ENCODE data around the gene PLA2G7.

The PLA2G7 gene

GRCh38 chr6:46715141-46715540 lies 20.0 kb downstream of the PLA2G7 start:
- no peaks in the 10 kb centered on the region for H3K4me1 ChIP-seq (ENCODE audit: control insufficient read depth, insufficient read depth, low read length)
- H3K4me3 ChIP-seq (ENCODE audit: low read length) = no peak overlapping the region
- H3K9ac ChIP-seq (ENCODE audit: low read depth, low read length) = no peak overlapping the region
- no peaks in the 10 kb centered on the region for H3K36me3 ChIP-seq (ENCODE audit: insufficient read depth, low read length)
- H3K9me3 ChIP-seq (replicated peaks; ENCODE audit: low read length) = no peaks in the 10 kb centered on the region
- H3K27me3 ChIP-seq (ENCODE audit: control insufficient read depth, insufficient read depth, low read length) = peaks cover 3% of the 10 kb centered on the region
- H3K4me2 ChIP-seq (ENCODE audit: low read length) = no peak overlapping the region

- Histone ChIP-seq H3K4me2 (ENCODE audit: low read length) (no peak overlapping the region), H3K4me3 (ENCODE audit: low read length) (no peak overlapping the region), H3K36me3 (ENCODE audit: insufficient read depth, low read length) (no peaks in the 10 kb centered on the region), H3K27me3 (ENCODE audit: control insufficient read depth, insufficient read depth, low read length) (peaks cover 3% of the 10 kb centered on the region), H3K9ac (ENCODE audit: low read depth, low read length) (no peak overlapping the region), H3K4me1 (ENCODE audit: control insufficient read depth, insufficient read depth, low read length) (no peaks in the 10 kb centered on the region), H3K9me3 (replicated peaks; ENCODE audit: low read length) (no peaks in the 10 kb centered on the region)
Observed at GRCh38 chr6:46711491-46711890, 23.7 kb downstream of the PLA2G7 start.

GRCh38 chr6:46706464-46706863 lies 28.7 kb downstream of the PLA2G7 start:
- H3K4me2 ChIP-seq (ENCODE audit: low read length) = no peak overlapping the region
- peaks cover 11% of the 10 kb centered on the region for H3K27me3 ChIP-seq (ENCODE audit: control insufficient read depth, insufficient read depth, low read length)
- H3K4me3 ChIP-seq (ENCODE audit: low read length) = no peak overlapping the region
- H3K4me1 ChIP-seq (ENCODE audit: control insufficient read depth, insufficient read depth, low read length) = no peaks in the 10 kb centered on the region
- H3K36me3 ChIP-seq (ENCODE audit: insufficient read depth, low read length) = no peaks in the 10 kb centered on the region
- H3K9me3 ChIP-seq (replicated peaks; ENCODE audit: low read length) = no peaks in the 10 kb centered on the region
- no peak overlapping the region for H3K9ac ChIP-seq (ENCODE audit: low read depth, low read length)

- no peak overlapping the region for H3K4me3 ChIP-seq (ENCODE audit: low read length)
- no peaks in the 10 kb centered on the region for H3K4me1 ChIP-seq (ENCODE audit: control insufficient read depth, insufficient read depth, low read length)
- no peaks in the 10 kb centered on the region for H3K9me3 ChIP-seq (replicated peaks; ENCODE audit: low read length)
- H3K27me3 ChIP-seq (ENCODE audit: control insufficient read depth, insufficient read depth, low read length) = peaks cover 11% of the 10 kb centered on the region
- H3K9ac ChIP-seq (ENCODE audit: low read depth, low read length) = no peak overlapping the region
- no peaks in the 10 kb centered on the region for H3K36me3 ChIP-seq (ENCODE audit: insufficient read depth, low read length)
- H3K4me2 ChIP-seq (ENCODE audit: low read length) = no peak overlapping the region
Observed at GRCh38 chr6:46704562-46704961, 30.6 kb downstream of the PLA2G7 start.

GRCh38 chr6:46699970-46700369 lies 35.2 kb downstream of the PLA2G7 start:
- no peak overlapping the region for H3K9ac ChIP-seq (ENCODE audit: low read depth, low read length)
- H3K9me3 ChIP-seq (replicated peaks; ENCODE audit: low read length) = no peaks in the 10 kb centered on the region
- H3K4me2 ChIP-seq (ENCODE audit: low read length) = no peak overlapping the region
- no peaks in the 10 kb centered on the region for H3K4me1 ChIP-seq (ENCODE audit: control insufficient read depth, insufficient read depth, low read length)
- no peak overlapping the region for H3K4me3 ChIP-seq (ENCODE audit: low read length)
- peaks cover 11% of the 10 kb centered on the region for H3K27me3 ChIP-seq (ENCODE audit: control insufficient read depth, insufficient read depth, low read length)
- no peaks in the 10 kb centered on the region for H3K36me3 ChIP-seq (ENCODE audit: insufficient read depth, low read length)

- H3K27me3 ChIP-seq (ENCODE audit: control insufficient read depth, insufficient read depth, low read length) = no peaks in the 10 kb centered on the region
- no peaks in the 10 kb centered on the region for H3K9me3 ChIP-seq (replicated peaks; ENCODE audit: low read length)
- no peaks in the 10 kb centered on the region for H3K36me3 ChIP-seq (ENCODE audit: insufficient read depth, low read length)
- no peak overlapping the region for H3K9ac ChIP-seq (ENCODE audit: low read depth, low read length)
- no peak overlapping the region for H3K4me2 ChIP-seq (ENCODE audit: low read length)
- peaks cover 7% of the 10 kb centered on the region for H3K4me1 ChIP-seq (ENCODE audit: control insufficient read depth, insufficient read depth, low read length)
- H3K4me3 ChIP-seq (ENCODE audit: low read length) = no peak overlapping the region
Observed at GRCh38 chr6:46690911-46691451, 44.2 kb downstream of the PLA2G7 start.

GRCh38 chr6:46690141-46690755 lies 44.9 kb downstream of the PLA2G7 start:
- Histone ChIP-seq H3K9ac (ENCODE audit: low read depth, low read length) (no peak overlapping the region), H3K4me1 (ENCODE audit: control insufficient read depth, insufficient read depth, low read length) (peaks cover 7% of the 10 kb centered on the region), H3K4me2 (ENCODE audit: low read length) (no peak overlapping the region), H3K9me3 (replicated peaks; ENCODE audit: low read length) (no peaks in the 10 kb centered on the region), H3K36me3 (ENCODE audit: insufficient read depth, low read length) (no peaks in the 10 kb centered on the region), H3K27me3 (ENCODE audit: control insufficient read depth, insufficient read depth, low read length) (no peaks in the 10 kb centered on the region), H3K4me3 (ENCODE audit: low read length) (no peak overlapping the region)

- H3K9me3 ChIP-seq (replicated peaks; ENCODE audit: low read length) = no peaks in the 10 kb centered on the region
- no peak overlapping the region for H3K4me2 ChIP-seq (ENCODE audit: low read length)
- no peak overlapping the region for H3K4me3 ChIP-seq (ENCODE audit: low read length)
- H3K36me3 ChIP-seq (ENCODE audit: insufficient read depth, low read length) = no peaks in the 10 kb centered on the region
- H3K4me1 ChIP-seq (ENCODE audit: control insufficient read depth, insufficient read depth, low read length) = peaks cover 8% of the 10 kb centered on the region
- no peaks in the 10 kb centered on the region for H3K27me3 ChIP-seq (ENCODE audit: control insufficient read depth, insufficient read depth, low read length)
- no peak overlapping the region for H3K9ac ChIP-seq (ENCODE audit: low read depth, low read length)
Observed at GRCh38 chr6:46689657-46690056, 45.5 kb downstream of the PLA2G7 start.

GRCh38 chr6:46688966-46689335 lies 46.2 kb downstream of the PLA2G7 start:
- no peaks in the 10 kb centered on the region for H3K9me3 ChIP-seq (replicated peaks; ENCODE audit: low read length)
- H3K9ac ChIP-seq (ENCODE audit: low read depth, low read length) = no peak overlapping the region
- H3K4me2 ChIP-seq (ENCODE audit: low read length) = no peak overlapping the region
- H3K36me3 ChIP-seq (ENCODE audit: insufficient read depth, low read length) = no peaks in the 10 kb centered on the region
- peaks cover 13% of the 10 kb centered on the region for H3K4me1 ChIP-seq (ENCODE audit: control insufficient read depth, insufficient read depth, low read length)
- H3K27me3 ChIP-seq (ENCODE audit: control insufficient read depth, insufficient read depth, low read length) = no peaks in the 10 kb centered on the region
- no peak overlapping the region for H3K4me3 ChIP-seq (ENCODE audit: low read length)

GRCh38 chr6:46688117-46688965 lies 46.8 kb downstream of the PLA2G7 start:
- peaks cover 13% of the 10 kb centered on the region for H3K4me1 ChIP-seq (ENCODE audit: control insufficient read depth, insufficient read depth, low read length)
- no peak overlapping the region for H3K9ac ChIP-seq (ENCODE audit: low read depth, low read length)
- no peaks in the 10 kb centered on the region for H3K36me3 ChIP-seq (ENCODE audit: insufficient read depth, low read length)
- no peak overlapping the region for H3K4me2 ChIP-seq (ENCODE audit: low read length)
- no peak overlapping the region for H3K4me3 ChIP-seq (ENCODE audit: low read length)
- no peaks in the 10 kb centered on the region for H3K9me3 ChIP-seq (replicated peaks; ENCODE audit: low read length)
- no peaks in the 10 kb centered on the region for H3K27me3 ChIP-seq (ENCODE audit: control insufficient read depth, insufficient read depth, low read length)

- Histone ChIP-seq H3K4me1 (ENCODE audit: control insufficient read depth, insufficient read depth, low read length) (peaks cover 13% of the 10 kb centered on the region), H3K27me3 (ENCODE audit: control insufficient read depth, insufficient read depth, low read length) (no peaks in the 10 kb centered on the region), H3K36me3 (ENCODE audit: insufficient read depth, low read length) (no peaks in the 10 kb centered on the region), H3K9ac (ENCODE audit: low read depth, low read length) (no peak within 1 kb of the TSS), H3K9me3 (replicated peaks; ENCODE audit: low read length) (no peaks in the 10 kb centered on the region), H3K4me3 (ENCODE audit: low read length) (no peak within 1 kb of the TSS), H3K4me2 (ENCODE audit: low read length) (no peak within 1 kb of the TSS)
Observed at GRCh38 chr6:46687619-46688097, 47.5 kb downstream of the PLA2G7 start, which contains the start of gene TDRD6. Gene TDRD6, plus strand, starts transcription at chr6:46687885. Its CDS starts 244 bp downstream, at chr6:46688129.
